Stimulated activated CD8-positive, alpha-beta memory T cell treated with anti-CD3 and anti-CD28 coated beads, Interleukin-2, amount 100 ng/mL, for 1 hour (primary cell): Measurements from ENCODE around the gene SLC25A48.

ENCODE experiments used
- DNase-seq, 2 donors: peaks; one replicate each; pipeline ENCODE4 v3.0.0-alpha.2; 2020; ENCODE audit warnings: low read depth in 2 of 2

SLC25A48 gene

DNA sequence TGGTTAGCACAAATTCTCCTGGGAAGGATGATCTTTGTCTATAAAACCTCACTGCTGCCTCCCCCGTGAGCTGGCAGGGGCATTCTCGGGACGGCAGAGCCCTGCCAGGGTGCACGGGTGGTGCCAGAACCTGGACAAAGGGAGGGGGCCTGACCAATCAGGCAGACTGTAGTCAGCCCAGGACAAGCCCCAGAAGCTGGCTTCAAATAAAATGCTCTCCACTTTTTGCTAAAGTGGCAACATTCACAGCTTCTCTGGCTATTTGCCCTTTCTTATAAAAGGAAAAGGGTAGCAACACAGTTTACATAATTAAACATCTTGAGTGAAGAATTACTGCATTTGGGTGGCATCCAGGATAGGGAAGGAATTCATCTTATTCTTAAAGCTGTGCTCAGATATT, 46.8 kb downstream of the SLC25A48 start:
- no peak for DNase-seq

DNA sequence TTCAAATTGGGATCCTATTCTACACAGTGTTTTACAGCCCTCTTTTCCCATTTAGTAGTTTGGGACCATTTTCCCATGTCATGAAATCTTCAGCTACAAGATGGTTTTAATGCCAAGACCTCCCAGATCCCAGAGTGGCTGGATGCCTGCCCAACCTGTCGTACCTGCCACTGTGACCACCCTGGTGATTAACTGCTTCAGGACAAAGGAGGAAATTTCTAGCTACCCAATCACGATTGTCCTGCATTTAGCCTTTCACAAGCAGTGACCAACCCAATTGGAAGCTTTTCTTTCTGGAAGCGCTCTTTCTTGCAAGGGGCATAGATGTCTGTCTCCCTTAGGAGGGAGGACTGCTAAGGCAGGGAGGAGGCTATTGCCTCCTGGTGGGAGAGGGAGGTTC, 47.4 kb downstream of the SLC25A48 start:
- no peak for DNase-seq

DNA sequence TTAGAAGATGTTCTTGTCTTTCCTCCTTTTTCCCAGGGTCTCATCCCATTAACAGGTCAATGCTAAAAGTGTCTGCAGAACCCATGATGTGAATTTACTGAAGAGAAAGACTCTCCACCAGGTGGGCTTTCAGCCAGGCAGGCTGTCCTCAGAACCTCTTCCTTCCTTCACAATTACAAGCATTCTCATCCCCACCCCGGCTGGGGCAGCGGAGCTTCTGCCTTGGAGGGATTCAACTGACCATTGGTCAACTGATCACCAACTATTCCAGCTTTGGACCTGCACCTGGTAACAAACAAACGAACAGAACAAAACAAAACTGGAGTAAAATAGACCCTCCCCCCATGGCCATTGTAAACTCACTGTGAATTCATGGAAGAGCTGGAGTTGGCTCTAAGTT, 48.6 kb downstream of the SLC25A48 start:
- DNase-seq, result no peak

DNA sequence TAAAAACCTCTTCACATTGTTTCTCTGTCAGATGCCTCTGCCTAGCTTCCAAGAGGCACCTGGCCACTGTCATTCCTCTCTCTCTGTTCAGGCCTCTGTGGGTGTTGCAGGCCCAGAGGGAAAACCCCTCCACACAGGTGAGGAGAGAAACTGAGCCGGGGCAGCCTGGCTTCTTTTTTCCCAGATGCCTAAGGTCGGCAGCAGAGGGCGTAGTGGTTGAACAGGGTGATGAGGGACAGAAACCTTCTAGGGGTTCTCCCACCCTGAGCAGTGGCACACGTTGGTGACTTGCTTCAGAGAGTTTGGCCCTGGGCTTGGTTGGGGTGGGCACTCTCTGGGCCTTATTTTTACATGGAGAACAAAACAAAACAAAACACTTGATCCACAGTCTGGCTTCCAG, 49.0 kb downstream of the SLC25A48 start:
- DNase-seq, result no peak

DNA sequence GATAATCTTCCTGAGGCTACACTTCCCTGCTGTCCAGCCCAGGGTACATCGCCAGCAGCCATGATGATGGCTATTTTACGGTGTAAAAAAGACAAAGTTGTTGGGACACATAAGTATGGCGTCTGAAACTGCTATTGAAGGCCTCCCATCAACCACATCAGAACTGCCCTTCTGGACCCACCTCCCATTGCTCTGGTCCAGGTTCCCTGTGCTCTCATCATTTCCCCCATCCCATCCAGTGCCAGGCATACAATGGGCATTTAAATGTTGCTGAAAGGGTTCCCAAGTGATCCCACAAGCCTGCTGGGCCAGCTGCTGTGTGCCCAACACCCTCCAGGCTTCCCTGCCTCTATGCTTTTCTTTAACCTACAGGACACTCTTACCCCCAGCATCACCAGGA, 50.6 kb downstream of the SLC25A48 start:
- DNase-seq, result no peak

DNA sequence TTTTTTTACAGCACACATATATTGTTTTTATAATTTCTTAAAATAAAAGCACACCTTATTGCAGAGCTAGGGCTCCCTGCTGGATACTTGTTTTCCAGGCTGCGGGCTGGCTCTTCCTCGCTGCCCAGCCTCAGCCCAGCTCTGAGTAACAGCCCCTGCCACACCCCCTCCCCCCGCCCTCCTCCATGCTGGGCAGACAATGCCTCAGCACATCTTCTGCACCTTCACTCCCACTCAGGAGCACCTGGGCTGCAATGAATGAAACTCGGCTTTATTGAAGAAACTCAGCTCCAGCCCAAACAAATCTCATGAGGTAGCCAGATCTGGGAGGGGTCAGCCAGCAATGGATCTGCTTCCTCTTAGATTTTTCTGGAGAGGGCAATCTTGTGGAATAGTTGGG, 51.7 kb downstream of the SLC25A48 start:
- no peak for DNase-seq

DNA sequence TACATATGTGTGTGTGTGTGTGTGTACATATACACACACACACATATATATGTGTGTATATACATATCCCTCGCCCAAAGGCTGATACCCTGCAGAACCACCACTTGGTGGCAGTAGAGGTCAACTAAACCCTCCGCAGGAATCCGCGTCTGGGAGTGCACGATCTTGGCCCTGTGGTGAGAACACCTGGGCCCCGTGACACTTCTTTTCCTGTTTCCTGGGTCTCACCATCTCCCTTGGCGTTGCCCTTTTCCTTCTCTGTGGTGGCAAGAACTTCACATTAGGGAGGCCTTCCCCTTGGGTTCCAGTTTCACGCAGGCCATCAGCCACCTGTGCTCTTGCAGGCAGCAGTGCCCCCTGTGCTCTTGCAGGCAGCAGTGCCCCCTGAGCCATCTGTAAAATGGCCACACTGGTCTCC, 53.0 kb downstream of the SLC25A48 start:
- DNase-seq, result peak; percentile 13 to 40

DNA sequence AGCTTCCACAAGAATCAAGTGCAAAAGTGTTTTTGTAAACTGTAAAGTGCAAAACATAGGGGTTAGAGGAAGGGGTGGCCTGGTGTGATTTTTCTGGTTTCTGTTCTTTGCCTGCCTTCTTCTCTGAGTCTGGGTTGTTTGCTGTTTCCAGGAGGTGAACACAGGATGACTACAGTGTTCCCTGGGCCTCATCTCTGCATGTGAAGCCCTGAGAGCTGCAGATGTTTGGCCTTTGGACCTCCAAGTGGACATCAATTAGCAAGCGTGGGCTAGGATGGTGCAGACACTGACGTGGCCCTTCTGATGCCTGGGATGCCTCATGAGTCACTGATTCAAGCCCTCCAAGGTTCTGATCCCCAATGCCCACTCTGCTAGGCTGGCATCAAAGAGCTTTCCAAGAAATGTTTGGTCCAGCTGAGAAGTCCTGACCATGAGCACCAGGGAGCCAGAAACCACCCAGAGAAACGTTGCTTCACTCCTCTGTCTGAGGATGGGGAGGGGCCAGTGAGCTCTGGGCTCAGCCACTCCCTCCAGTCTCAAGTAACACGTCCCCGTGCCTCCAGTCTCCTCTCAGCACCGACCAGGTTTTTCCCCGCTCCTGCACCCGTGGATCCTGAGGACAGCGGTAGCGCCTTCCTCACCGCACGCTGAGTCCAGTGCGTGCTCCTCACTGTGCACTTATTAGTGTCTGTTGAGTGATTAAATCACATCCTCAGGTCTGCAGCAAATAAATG, 53.6 kb downstream of the SLC25A48 start:
- no peak for DNase-seq

DNA sequence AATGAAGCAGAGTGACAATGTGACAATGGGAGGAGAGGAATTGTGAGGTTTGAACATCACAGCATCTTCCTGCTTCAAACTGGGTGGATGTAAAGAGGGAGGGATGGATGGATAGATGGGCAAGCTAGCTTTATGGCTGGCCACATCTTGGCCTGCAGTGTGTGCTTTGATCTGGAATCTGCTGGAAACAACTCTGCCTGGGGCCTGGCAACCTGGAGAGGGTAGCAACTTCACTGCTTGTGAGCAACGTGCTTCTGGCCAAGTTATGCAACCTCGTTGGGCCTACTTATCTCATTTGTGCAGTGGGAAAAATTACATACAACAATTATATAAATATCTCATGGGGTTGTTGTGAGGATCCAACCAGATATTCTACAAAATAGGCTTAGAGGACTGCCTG, 55.8 kb downstream of the SLC25A48 start:
- DNase-seq, result no peak

DNA sequence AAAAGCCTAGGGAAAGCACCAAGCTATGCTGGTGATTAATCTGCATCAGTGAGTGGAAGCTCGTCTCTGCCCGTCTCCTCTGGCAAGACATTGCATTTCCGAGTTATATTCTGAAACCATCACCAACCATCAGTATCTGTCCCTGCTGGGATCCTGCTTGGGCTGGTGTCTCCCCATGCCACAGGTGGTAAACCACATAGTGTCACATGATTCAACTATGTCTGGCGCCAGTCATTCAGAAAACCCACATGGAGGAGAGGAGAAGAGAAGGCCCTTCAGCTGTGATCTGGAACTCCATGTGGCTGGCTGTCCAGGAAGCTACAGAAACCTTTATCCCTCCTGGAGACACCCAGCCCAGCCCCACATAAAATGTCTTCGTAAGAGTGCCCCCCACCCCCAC, 56.4 kb downstream of the SLC25A48 start:
- DNase-seq, result no peak

DNA sequence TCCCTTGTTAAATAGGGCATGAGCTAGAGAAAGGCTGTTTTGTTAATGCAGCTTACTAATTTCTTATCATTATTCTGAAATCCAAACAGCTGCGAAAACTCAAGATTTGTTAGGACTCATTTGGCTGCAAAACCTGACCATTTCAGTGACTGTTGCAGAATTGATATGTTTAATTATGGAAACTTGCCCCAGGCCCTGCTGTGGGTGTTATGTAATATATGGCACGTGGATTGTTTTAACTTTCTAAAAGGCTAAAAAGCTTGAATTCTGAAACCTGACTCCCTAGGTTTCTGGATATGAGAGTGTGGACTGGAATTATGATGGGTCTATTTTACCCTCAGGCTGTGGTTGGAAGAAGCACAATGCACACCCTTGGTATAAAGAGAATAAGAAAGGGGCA, 56.8 kb downstream of the SLC25A48 start:
- DNase-seq, result no peak

DNA sequence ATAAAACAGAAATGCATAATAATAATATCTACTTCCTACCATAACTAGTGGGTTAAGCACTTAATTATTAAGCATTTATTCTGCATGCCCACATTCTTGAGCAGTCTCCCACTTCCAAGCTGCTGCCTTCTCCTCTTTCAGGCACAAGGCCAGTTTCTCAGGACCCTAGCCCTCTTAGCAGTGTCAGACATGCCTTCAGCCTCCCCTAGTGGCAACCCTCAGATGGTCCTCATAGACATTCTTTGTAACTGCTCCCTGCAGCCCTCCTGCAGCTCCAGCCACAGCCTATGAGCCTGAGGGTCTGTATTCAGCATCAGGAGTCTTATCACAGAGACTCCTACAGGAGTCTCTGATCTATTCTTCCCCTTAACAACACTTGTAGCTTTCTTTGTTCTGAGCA, 57.3 kb downstream of the SLC25A48 start:
- no peak for DNase-seq

DNA sequence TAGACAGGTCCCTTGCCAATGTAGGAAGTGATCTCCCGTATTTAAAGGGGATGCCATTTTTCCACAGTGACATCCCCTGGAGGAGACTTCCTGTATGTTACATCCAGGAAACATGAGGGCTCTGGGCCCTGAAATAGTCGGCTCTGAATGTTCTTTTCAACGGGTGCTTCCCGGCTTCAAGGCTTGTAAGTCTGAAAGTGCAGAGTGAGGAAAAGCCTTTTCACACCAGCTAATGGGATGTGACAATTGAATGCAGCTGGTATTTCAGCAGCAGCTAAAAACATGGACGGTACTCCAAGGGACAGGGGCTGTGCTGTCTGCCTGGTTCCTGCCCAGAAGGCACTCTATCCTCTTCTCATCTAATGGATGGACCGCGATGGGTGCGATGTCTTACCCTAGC, 59.8 kb downstream of the SLC25A48 start:
- DNase-seq, result no peak

DNA sequence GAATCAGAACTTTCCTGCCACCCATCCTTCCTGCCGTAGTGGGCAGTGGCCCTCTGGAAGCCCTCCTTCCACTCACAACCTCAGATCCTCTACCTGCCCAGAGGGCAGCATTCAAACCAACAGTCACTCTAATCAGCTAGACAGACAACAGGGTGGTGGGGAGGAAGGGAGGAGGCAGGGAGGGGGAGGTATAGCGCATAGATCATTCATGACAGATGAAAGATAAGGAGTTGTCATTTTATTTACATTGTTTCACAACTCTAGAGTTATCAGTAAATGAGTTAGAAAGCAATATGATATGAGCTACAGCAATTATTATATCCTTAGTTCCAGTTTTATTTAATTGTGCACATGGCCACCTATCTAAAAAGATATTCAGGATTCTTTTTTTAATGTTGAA, 60.3 kb downstream of the SLC25A48 start:
- no peak for DNase-seq

DNA sequence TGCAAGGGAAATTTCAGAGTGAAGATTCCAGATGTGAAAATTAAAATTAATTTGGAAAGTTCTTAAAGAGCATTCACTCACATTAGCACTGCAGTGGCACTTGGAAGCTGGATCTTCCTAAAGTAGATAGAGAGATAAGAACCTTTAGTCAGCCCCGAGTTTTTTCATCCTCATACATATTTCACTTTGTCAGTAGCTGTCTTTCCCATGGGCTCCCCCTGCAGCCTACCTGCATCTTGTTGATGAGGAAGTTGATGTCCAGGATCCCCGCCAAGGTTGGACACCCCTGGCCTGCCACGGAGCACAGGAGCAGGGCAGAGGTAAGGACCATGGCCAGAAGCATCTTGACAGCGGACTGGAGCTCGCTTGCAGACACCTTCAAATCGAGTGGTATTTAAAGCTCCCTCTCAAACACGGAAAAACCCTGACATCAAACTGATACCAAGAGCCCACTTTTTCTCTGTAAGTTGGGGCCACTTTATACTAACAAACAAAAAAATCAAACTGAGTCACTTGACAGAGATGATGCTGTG, 61.1 kb downstream of the SLC25A48 start, which contains the start of gene IL9:
TSS of gene IL9 (minus strand) at position 368 of the 533 bp plus-strand sequence. CDS start at position 343, 25 bp downstream.
- DNase-seq, result no peak

DNA sequence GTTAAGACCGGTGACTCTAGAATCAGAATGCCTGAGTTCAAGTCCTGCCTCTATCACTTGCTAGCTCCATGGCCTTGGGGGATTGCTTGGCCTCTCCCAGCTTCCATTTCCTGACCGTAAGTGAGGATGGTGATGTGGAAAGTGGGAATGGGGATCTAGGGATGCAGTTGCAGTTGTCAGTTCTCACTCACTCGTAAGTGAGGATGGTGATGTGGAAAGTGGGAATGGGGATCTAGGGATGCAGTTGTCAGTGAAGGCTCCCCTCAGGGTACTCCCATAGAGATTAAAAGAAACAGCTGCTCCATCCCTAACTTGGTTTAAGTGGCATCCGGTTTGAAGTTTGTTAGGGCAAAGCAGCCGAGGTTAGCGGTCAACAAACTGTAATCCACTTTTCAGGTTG, 64.2 kb downstream of the SLC25A48 start:
- no peak for DNase-seq

DNA sequence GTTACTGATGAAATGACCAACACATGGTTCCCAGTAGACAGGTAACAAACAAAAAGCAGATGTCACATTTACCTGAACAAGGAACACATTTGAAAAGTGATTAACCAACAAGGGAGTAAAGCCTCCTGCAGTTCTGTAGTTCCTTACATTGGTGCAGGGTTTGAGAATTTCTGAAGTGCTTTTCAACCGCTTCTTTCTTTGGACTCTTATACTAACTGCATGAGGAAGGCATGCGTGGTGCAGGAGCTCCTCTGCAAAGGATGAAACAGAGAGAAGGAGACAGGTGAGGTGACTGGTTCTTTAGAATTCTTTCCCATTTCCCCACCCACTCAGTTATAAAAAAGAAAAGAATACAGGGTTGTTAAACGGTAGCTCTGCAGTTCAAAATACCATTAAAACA, 65.8 kb downstream of the SLC25A48 start:
- DNase-seq, result no peak

DNA sequence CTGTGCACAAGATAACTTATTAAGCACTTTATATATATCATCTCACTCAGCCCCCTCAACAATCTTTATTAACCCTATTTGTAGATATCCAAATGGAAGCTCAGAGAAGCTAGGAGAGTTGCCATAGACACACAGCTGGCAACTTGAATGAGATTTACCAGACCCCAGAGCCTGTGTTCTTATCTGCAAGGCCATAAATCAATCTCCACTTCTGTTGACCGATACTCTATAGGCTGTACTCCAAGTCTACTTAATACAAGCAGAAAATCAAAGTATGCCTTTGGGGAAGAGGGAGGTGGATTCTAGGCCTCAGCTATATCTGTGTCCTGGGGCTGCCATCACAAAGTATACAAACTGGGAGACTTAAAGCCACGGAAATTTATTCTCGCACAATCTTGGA, 67.2 kb downstream of the SLC25A48 start:
- no peak for DNase-seq

DNA sequence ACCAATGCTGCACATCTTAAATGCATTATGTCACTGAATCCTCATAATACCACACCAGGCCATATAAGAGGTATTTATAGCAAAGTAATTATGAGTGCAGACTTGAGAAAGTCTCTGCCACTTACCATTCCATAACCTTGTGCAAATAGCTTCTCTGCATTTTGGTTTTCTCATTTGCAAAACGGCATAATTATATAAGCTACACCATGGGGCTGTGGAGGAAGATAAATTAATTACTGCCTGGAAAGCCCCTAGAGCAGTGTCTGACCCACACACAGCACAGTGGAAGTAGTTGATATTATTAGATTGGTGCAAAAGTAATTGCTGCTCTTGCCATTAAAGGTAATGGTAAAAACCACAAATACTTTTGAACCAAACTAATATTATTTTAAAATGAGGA, 70.7 kb downstream of the SLC25A48 start:
- DNase-seq, result no peak

DNA sequence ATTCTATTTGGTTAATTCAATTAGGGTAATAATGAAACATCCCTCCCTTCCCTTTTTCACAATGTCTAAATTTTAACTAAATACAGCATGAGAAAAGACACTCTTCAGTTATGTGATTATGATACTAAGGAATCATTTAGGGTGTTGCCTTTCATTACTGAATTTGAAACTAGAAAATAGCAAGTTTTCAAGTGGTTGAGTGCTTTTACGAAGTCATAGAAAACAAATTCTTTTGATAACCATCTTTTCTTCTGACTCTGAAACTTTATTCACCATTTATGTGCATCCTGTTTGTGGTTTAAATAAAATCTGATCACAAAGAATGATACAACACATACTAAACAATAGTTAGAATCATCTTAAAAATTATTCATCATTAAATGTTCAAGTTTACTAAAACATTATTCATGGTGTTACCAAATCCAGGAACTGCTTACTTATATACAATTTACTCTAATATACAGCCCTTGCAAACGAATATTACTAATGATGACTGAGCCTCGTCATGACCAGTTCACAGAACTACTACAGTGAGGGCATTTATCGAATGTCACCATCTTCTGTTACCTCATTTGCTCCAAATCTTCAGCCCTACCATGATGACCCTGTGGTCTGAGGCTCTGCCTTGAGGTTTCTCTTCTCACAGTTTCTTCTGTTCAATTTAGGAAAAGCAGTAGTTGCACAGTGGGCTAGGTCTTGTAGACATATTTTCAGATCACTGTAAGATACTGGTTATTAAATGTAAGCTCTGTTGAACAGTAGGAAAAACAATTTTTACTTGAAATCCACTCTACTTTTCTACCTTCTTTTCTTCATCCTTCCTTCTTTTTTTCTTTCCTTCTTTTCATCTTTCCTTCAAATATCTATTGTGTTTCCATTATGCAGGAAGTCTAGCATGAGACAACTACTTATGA, 79.5 kb downstream of the SLC25A48 start:
- DNase-seq, result no peak

DNA sequence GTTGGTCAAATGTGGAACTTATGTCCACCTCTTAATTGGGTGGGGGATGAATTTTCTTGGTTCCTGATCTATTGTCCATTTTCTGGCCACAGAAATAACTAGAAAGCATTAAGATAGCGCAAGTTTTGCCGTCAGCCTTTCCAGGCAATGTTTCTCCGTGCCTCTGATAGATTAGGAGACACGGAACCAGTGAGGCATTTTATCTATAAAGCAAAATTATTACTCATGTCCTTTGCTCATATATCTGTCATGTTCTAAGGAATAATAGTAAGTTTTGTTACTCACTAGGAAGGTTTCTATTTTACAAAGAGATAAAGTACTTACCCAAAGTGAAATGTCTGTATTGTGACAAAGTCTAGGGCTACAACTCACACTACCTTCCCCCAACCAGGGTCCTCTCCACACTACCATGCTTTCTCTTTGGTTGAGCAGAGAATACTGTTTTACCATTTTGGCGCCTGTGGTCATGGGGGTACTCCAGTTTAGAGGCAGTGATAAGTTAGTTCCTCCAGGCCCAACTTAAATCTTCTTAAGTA, 81.1 kb downstream of the SLC25A48 start:
- no peak for DNase-seq

DNA sequence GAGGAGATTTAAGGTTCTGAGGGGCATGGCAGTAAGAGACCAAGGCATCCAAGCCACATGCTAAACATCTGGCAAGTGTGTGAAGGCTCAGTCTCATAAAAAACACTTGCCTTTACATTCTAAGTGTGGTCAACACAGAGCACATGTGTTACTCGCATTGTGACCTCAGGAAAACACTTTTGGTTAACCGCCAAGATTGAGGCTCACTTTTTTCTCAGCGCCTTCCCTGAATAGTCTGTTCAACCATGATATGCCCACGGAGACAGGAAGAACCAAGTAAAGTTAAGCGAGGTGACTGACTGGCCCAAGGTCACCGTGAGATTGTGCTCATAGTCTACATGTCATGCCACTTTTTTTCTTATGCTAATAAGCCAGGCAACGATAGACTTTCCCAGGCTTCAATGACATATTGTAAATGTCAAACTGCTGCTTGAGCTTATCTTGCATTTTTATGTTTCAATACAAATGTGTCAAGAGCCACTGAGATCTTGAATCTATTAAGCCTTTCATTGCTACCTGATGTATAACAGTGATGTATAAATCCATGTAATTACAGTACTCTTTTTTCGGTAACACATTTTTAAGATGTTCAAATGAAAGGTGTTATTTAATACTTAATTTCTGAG, 82.3 kb downstream of the SLC25A48 start:
- DNase-seq, result no peak
